ENCODE measurements around the gene C1S. TPM values are rescaled to one million over a fixed set of nuclear protein-coding genes. Genes with fewer than 3 reads are reported as not detected.

The C1S gene
- total RNA-seq, 6 experiments from 2014 or later, result 21.9 to 30.8 (median 30.2) TPM

- Mint-ChIP-seq H3K4me1 (ENCODE audit: low read depth) (peaks cover 10% of the 10 kb centered on the region), H3K36me3 (ENCODE audit: low read depth) (no peaks in the 10 kb centered on the region), H3K27me3 (ENCODE audit: insufficient read depth) (peaks cover 6% of the 10 kb centered on the region; the same call in 1 of the 2 replicates), H3K4me3 (no peak overlapping the region), H3K9me3 (no peaks in the 10 kb centered on the region), H3K27ac (no peak overlapping the region)
- TF ChIP-seq CTCF (IDR thresholded peaks at IDR 0.05), result no peak
- DNase-seq, result no peak
Observed at GRCh38 chr12:7023114-7023513, 37.4 kb upstream of the C1S start.

GRCh38 chr12:7026854-7027253 is 33.7 kb upstream of the C1S start:
- H3K36me3 Mint-ChIP-seq (ENCODE audit: low read depth), result no peaks in the 10 kb centered on the region
- H3K9me3 Mint-ChIP-seq, result no peaks in the 10 kb centered on the region
- peaks cover 11% of the 10 kb centered on the region; the same call in 1 of the 2 replicates for H3K27me3 Mint-ChIP-seq (ENCODE audit: insufficient read depth)
- H3K27ac Mint-ChIP-seq, result no peak overlapping the region
- H3K4me1 Mint-ChIP-seq (ENCODE audit: low read depth), result no peaks in the 10 kb centered on the region
- no peak overlapping the region for H3K4me3 Mint-ChIP-seq
- DNase-seq, result no peak
- no peak for TF ChIP-seq CTCF (IDR thresholded peaks at IDR 0.05)

DNA sequence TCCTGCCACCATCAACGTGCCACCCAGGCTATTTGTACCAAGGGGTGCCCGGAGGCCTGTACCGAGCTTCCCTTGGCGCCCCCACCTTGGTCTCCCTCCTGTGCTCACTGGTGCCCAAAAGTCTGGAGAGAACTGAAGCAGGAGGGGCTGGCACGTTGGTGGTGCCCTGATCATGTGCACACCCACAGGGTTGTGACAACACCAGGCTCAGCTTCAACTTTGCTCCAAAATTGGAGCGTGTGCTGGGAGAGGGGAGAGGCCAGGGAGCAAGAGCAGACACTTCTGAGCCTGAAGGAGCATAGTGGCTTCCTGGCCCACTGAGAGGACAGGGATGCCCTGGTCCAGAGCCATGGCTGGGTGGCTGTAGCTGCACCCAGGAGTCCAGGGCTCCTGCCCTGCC is 29.2 kb upstream of the C1S start:
- H3K36me3 Mint-ChIP-seq (ENCODE audit: low read depth), result no peaks in the 10 kb centered on the region; the same call in 1 of the 2 replicates
- H3K9me3 Mint-ChIP-seq, result peaks cover 4% of the 10 kb centered on the region; the same call in 1 of the 2 replicates
- TF ChIP-seq CTCF (IDR thresholded peaks at IDR 0.05), result no peak
- no peak for DNase-seq
- no peaks in the 10 kb centered on the region for H3K4me1 Mint-ChIP-seq (ENCODE audit: low read depth)
- H3K27me3 Mint-ChIP-seq (ENCODE audit: insufficient read depth), result peaks cover 21% of the 10 kb centered on the region
- no peak overlapping the region for H3K4me3 Mint-ChIP-seq
- H3K27ac Mint-ChIP-seq, result no peak overlapping the region

DNA sequence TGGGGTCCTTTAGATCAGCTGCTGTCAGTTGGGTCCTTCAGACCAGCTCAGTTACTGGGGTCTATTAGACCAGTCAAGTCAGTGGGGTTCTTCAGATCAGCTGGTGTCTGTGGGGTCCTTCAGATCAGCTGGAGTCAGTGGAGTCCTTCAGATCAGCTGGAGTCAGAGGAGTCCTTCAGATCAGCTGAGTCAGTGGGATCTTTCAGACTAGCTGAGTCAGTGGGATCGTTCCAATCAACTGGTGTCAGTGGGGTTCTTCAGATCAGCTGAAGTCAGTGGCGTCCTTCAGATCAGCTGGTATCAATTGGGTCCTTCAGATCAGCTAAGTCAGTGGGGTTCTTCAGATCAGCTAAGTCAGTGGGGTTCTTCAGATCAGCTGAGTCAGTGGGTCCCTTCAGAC is 27.5 kb upstream of the C1S start:
- Mint-ChIP-seq H3K27me3 (ENCODE audit: insufficient read depth) (peaks cover 21% of the 10 kb centered on the region), H3K27ac (no peak overlapping the region), H3K36me3 (ENCODE audit: low read depth) (peaks cover under 1% of the 10 kb centered on the region; the same call in 1 of the 2 replicates), H3K4me1 (ENCODE audit: low read depth) (peaks cover 6% of the 10 kb centered on the region; the same call in 1 of the 2 replicates), H3K4me3 (no peak overlapping the region), H3K9me3 (peaks cover 4% of the 10 kb centered on the region; the same call in 1 of the 2 replicates)
- DNase-seq, result no peak
- TF ChIP-seq CTCF (IDR thresholded peaks at IDR 0.05), result no peak

DNA sequence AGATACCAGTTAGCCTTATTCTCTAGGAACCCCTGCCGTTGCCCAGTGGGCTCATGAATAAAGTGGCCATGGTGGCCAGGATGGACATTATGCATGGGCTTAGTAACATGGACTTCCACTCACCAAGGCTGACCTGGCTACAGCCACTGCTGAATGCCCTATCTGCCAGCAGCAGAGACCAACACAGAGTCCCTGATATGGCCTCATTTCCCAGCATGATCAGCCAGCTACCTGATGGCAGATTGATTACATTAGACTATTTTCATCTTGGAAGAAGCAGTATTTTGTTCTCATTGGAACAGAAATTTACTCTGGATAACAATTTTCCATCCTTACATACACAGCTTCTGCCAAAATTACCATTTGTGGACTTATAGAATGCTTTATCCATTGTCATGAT is 26.1 kb upstream of the C1S start:
- Mint-ChIP-seq H3K27ac (no peak overlapping the region), H3K9me3 (peaks cover 4% of the 10 kb centered on the region; the same call in 1 of the 2 replicates), H3K36me3 (ENCODE audit: low read depth) (peaks cover 4% of the 10 kb centered on the region; the same call in 1 of the 2 replicates), H3K4me1 (ENCODE audit: low read depth) (peaks cover 6% of the 10 kb centered on the region; the same call in 1 of the 2 replicates), H3K27me3 (ENCODE audit: insufficient read depth) (peaks cover 14% of the 10 kb centered on the region), H3K4me3 (no peak overlapping the region)
- no peak for DNase-seq
- TF ChIP-seq CTCF (IDR thresholded peaks at IDR 0.05), result no peak

Measured in HFFc6 (cell line).